NCI-H146 (cell line): ENCODE data around the gene CDCA8.
A peak's percentile ranks its signal among the peaks of the same experiment; 100 is the strongest.

ENCODE experiments used
- DNase-seq: peaks from one replicate; lab custom pipeline; 2025; lab: John Stamatoyannopoulos, UW

The CDCA8 gene

GRCh38 chr1:37692078-37692833 is at the start of gene CDCA8:
Gene CDCA8, plus strand, starts transcription at chr1:37692516. Its CDS starts 175 bp downstream, at chr1:37692691.
- DNase-seq = peak; percentile 94

GRCh38 chr1:37647281-37647680 is 45.0 kb upstream of the CDCA8 start:
- no peak for DNase-seq

GRCh38 chr1:37650173-37650572 is 42.1 kb upstream of the CDCA8 start:
- no peak for DNase-seq

GRCh38 chr1:37650721-37651120 is 41.6 kb upstream of the CDCA8 start:
- no peak for DNase-seq

DNA sequence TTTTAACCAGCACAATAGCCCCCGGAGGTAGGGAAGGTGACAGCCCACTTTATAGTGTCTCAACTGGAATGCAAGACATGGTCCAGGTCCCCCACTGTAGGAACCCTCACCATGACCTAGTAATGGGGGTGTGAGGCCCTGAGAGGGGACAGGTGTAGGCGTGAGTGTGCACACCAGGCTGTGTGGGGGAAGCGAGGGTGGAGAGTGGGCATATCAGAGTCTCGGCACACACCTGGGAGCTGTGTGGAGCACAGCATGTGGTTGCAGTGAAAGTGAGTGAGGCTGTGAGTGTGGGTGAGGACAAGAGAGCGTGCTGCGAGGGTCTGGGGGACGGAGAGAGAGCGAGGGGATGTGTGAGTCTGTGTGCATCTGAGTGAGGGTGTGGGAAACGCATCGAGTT is 40.5 kb upstream of the CDCA8 start:
- no peak for DNase-seq

- DNase-seq = no peak
Observed at GRCh38 chr1:37652976-37653375, 39.3 kb upstream of the CDCA8 start.

DNA sequence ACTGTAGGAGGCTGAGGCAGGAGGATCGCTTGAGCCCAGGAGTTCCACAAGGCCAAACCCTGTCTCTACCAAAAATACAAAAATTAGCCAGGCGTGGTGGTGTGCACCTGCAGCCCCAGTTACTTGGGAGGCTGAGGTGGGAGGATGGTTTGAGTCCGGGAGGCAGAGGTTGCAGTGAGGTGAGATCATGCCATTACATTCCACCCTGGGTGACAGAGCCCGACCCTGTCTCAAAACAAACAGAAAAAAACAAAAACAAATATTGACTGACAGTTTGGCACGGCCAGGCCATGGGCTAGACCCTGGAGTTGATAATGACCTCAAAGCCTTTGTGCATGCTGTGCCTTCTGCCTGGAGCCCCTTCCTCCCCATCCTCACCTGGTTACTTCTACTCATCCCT is 38.4 kb upstream of the CDCA8 start:
- no peak for DNase-seq

- no peak for DNase-seq
Observed at GRCh38 chr1:37655274-37655673, 37.0 kb upstream of the CDCA8 start.

GRCh38 chr1:37656026-37656425 is 36.3 kb upstream of the CDCA8 start:
- DNase-seq = no peak

GRCh38 chr1:37656881-37657280 is 35.4 kb upstream of the CDCA8 start:
- no peak for DNase-seq

- DNase-seq = no peak
Observed at GRCh38 chr1:37657620-37658412, 34.5 kb upstream of the CDCA8 start.

GRCh38 chr1:37658486-37658885 is 33.8 kb upstream of the CDCA8 start:
- DNase-seq = no peak

GRCh38 chr1:37660664-37661063 is 31.7 kb upstream of the CDCA8 start:
- DNase-seq = no peak

DNA sequence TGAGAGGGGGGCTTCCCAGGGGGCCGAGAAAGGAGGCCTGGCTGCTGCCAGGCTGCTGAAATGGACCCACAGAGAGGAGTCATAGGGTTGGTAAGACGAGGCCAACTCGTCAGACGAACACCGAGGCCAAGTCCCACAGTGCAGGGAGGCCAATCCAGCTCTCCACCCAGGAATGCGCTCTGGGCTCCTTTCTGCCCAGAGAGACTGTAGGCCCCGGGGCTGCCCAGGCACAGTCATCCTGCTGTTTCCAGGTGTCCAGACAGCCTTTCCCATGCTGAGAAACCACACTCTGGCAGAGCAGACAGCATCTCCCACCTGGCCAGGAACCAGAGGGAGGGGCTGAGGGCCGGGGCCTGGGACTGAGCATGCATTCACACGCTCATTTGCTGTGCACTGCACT is 30.9 kb upstream of the CDCA8 start:
- DNase-seq = no peak

GRCh38 chr1:37662031-37662755 is 30.1 kb upstream of the CDCA8 start:
- no peak for DNase-seq

DNA sequence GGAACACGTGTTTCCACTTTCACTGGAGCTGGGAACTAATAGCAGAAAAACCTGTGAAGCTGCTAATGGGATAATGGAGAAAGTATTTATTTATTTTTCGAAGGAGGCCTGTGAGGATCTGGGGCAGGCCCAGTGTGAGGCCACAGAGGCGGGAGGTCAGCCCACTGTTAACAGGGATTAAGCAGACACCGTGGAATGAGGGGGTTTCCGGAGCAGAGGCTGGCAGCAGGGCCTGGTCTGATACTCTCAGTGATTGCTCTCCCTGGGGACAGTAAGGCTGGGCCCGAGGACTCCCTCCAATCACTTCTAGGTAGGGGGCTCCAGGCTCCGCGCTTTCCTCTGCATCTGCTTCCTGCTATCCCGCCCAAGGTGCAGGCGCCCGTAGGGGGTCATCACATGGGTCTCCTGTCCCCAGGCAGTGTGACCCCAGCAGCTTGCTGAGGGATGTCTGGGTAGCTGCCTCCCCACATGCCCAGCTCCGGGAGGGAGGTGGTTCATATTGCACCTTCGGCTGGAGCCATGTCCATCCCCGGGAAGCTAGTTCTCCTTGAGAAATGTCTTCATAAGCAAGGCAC is 28.8 kb upstream of the CDCA8 start:
- no peak for DNase-seq

- DNase-seq = no peak
Observed at GRCh38 chr1:37666241-37666867, 26.0 kb upstream of the CDCA8 start.

GRCh38 chr1:37667023-37667671 is 25.2 kb upstream of the CDCA8 start:
- DNase-seq = peak; percentile 24

DNA sequence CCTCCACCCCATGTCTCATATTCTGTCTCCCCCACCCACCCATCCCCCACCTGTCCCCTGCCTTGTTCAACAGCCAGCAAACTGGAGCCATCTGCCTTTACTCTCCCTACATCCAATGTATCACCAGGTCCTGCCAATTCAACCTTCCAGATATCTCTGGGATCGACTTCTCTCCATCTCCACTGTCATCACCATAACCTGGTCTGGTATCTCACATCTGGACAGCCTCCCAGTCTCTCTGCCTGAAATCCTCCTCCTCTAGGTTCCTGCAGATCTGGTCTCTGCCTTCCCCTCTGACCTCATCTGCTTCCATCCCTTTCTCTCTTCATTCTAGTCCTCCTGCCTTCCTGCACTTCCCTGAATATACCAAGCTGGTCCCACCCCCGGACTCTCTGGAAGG is 22.2 kb upstream of the CDCA8 start:
- no peak for DNase-seq

DNA sequence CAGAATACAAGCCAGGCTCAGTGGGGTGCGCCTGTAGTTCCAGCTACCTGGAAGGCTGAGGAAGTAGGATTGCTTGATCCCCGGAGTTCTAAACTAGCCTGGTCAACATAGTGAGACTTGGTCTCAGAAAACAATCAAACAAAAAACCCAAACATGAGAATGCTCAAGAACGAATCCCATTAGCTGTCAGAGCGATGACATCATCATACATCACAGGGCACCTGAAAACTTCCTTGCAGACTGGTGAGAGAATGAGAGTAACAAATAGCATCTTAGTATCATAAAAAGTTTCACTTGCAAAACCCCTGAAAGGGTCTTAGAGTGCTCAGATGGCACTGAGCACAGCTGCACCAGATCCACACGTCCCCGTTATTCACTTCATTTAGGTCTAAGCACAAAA is 21.1 kb upstream of the CDCA8 start:
- no peak for DNase-seq

GRCh38 chr1:37672136-37672870 is 20.0 kb upstream of the CDCA8 start:
- DNase-seq = no peak
